Upper lobe of left lung (tissue), 6 donors: ENCODE results near the gene TUBB. TPM values are rescaled to one million over a fixed set of nuclear protein-coding genes. Genes with fewer than 3 reads are reported as not detected.
"Not testable (repeated sequence)": the region's sequence is repeated elsewhere in the genome, so short reads cannot be mapped to it uniquely, and the experiment has no call there.

Experiments used
- ATAC-seq, 2 donors: fragments of 200-7000 bp; cut with Tn5 transposase; one replicate each; pipeline ENCODE4 v1.9.1; 2022; ENCODE audit warnings: mild to moderate bottlenecking in 2 of 2, moderate library complexity in 2 of 2; ENCODE audit not compliant: low FRiP score in 2 of 2
- DNase-seq, 2 donors: peaks; one replicate each; pipeline ENCODE4 v3.0.0-alpha.2; 2019 to 2020
- H3K27ac ChIP-seq, 4 donors: fragments of 200-600 bp; sonication (generic); one replicate each; pipeline ENCODE4 v1.5.1; 2016 to 2019
- H3K27me3 ChIP-seq, 4 donors: fragments of 200-600 bp; sonication (generic); one replicate each; pipeline ENCODE4 v1.5.1; 2017 to 2019
- H3K36me3 ChIP-seq, 4 donors: fragments of 200-600 bp; sonication (generic); one replicate each; pipeline ENCODE4 v1.5.1; 2016 to 2019
- H3K4me1 ChIP-seq, 4 donors: fragments of 200-600 bp; sonication (generic); one replicate each; pipeline ENCODE4 v1.5.1; 2018 to 2019
- H3K4me3 ChIP-seq, 4 donors: fragments of 200-600 bp; sonication (generic); one replicate each; pipeline ENCODE4 v1.5.1; 2017 to 2019; ENCODE audit warnings: mild to moderate bottlenecking in 2 of 4, moderate library complexity in 1 of 4
- H3K9me3 ChIP-seq, 4 donors: fragments of 200-600 bp; sonication (generic); one replicate each; pipeline ENCODE4 v1.5.1; 2018 to 2019
- EP300 ChIP-seq, 4 donors: sonication (generic); formaldehyde crosslinking; IDR thresholded peaks; one replicate each; pipeline ENCODE4 v1.5.1; 2017; ENCODE audit warnings: antibody characterized with exemption in 4 of 4, control low read depth in 2 of 4
- POLR2A ChIP-seq, 4 donors: fragments of 450-650 bp; IDR thresholded peaks; one replicate each; pipeline ENCODE4 v1.5.1; 2016 to 2017; ENCODE audit warnings: antibody characterized with exemption in 4 of 4, mild to moderate bottlenecking in 2 of 4
- POLR2AphosphoS5 ChIP-seq, 2 donors: sonication (generic); formaldehyde crosslinking; IDR thresholded peaks; one replicate each; pipeline ENCODE4 v1.5.1; 2017; ENCODE audit warnings: antibody characterized with exemption in 2 of 2
- WGBS, 2 donors: methylation state at CpG; one replicate each; pipeline ENCODE4 v1.1.5; 2017 to 2018; 5-methylcytosine and 5-hydroxymethylcytosine counted together
- total RNA-seq, 6 donors: library from RNA; depleted of rRNA in 4 of 6; stranded (reverse); fragments of >200 nt in 4 of 6; gene quantifications; one replicate each; pipeline versions ENCODE4 v1.1.0 to v1.2.1, GENCODE V29; 2016 to 2021
- TF ChIP-seq, protein P1 (sequence below), 6 experiments: fragments of 450-650 bp in 4 of 6; fragments of 200-600 bp in 2 of 6; sonication (generic) in 2 of 6; IDR thresholded peaks; one replicate each; pipeline ENCODE4 v1.5.1; 2016 to 2019; ENCODE audit warnings: antibody characterized with exemption in 6 of 6
- donor health status: DM: no; HTN: no; CAD: no; lungs with moderate emphysema.
- donor health status: DM: no; HTN: yes; CAD: no; lungs with severe emphysema.

TUBB gene
- total RNA-seq, 6 donors from 2014 or later, result 71.2 to 347 (median 149) TPM

DNA sequence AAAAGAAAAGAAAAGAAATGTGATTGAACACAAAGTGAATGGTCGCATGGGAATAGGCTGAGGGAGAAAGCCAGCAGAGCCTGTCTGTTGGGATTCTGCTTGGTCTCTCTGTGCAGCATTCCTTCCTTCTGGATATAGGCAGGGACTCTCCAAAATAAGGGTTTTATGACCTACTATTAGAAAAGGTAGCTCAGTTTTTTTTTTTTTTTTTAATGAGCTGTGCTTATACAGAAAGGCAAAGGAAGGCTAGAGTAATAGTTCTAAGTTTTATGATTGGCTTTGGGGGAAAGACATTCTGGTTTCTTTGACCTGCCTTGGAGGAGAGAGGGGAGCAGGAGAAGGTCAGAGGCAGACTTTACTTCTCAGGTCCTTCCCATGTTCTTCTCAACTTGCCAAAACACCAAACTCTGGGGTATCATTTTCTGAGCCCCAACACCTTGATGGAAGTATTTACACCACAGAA lies 43.0 kb downstream of the TUBB start:
- Histone ChIP-seq H3K27ac (no peak overlapping the region), H3K4me3 (no peak overlapping the region), H3K27me3 (no peaks in the 10 kb centered on the region), H3K36me3 (no peaks in the 10 kb centered on the region), H3K4me1 (peaks cover 4 to 25% (median 8%) of the 10 kb centered on the region in 4 donors), H3K9me3 (no peaks in the 10 kb centered on the region)
- ATAC-seq (no peak), DNase-seq (no peak)
- TF ChIP-seq POLR2A (IDR thresholded peaks at IDR 0.05) (no peak), POLR2AphosphoS5 (IDR thresholded peaks at IDR 0.05) (no peak), EP300 (IDR thresholded peaks at IDR 0.05) (no peak)
- TF ChIP-seq, protein P1, sequence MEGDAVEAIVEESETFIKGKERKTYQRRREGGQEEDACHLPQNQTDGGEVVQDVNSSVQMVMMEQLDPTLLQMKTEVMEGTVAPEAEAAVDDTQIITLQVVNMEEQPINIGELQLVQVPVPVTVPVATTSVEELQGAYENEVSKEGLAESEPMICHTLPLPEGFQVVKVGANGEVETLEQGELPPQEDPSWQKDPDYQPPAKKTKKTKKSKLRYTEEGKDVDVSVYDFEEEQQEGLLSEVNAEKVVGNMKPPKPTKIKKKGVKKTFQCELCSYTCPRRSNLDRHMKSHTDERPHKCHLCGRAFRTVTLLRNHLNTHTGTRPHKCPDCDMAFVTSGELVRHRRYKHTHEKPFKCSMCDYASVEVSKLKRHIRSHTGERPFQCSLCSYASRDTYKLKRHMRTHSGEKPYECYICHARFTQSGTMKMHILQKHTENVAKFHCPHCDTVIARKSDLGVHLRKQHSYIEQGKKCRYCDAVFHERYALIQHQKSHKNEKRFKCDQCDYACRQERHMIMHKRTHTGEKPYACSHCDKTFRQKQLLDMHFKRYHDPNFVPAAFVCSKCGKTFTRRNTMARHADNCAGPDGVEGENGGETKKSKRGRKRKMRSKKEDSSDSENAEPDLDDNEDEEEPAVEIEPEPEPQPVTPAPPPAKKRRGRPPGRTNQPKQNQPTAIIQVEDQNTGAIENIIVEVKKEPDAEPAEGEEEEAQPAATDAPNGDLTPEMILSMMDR (IDR thresholded peaks at IDR 0.05), result no peak
- 86 to 93% methylated on average over 1 of the region's 1 CpG for WGBS, 2 donors

DNA sequence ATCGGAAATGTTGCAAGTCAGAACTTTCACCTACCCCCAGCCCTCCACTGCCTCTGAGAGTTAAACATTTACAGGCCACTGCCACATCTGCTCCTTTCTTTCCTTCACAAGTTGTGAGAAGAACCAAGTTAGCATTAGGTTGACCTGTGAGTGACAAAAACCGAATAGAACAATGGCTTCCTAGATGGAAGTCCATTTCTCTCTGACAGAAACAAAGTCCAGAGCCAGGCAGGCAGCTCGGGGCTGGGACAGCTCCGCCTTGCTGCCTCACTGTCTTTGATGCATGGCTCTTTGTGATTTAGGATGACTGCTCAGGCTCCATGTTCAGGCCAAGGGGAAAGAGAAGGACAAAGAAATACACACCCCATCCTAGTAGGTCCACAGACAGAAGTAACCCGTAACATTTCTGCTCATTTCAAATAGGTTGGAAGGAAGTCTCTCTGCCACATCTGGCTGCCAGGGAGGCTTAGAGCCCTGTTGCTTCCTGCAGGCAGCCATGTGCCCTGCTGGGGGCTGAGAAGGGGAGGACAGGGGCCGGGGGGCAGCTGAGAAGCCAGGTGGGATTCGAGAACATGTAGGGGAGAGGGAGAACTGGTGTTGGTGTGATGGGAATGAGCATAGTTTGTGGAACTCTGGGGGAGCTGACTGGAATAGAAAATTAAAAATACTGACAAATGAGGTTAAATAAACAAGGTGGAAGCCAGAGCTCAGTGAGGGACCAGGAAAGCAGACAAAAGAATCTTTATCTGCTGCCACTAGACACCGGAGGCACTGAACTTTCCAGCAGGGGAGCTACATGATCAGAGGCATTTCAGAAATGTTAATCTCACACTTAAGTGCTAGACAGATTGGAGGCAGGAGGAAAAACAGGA lies 43.7 kb downstream of the TUBB start:
- H3K4me1 ChIP-seq, result peaks cover 8 to 29% (median 15%) of the 10 kb centered on the region in 4 donors
- no peak overlapping the region for H3K27ac ChIP-seq
- ATAC-seq, result no peak
- H3K9me3 ChIP-seq, result no peaks in the 10 kb centered on the region
- H3K27me3 ChIP-seq, result no peaks in the 10 kb centered on the region
- no peak for DNase-seq
- no peaks in the 10 kb centered on the region for H3K36me3 ChIP-seq
- WGBS, 2 donors, result 39 to 47% methylated on average over 8 of the region's 8 CpGs
- TF ChIP-seq, protein P1 (IDR thresholded peaks at IDR 0.05), result peak in 1 of 6 experiments; percentile 12
- no peak for TF ChIP-seq POLR2AphosphoS5 (IDR thresholded peaks at IDR 0.05)
- TF ChIP-seq POLR2A (IDR thresholded peaks at IDR 0.05), result no peak
- no peak for TF ChIP-seq EP300 (IDR thresholded peaks at IDR 0.05)
- no peak overlapping the region for H3K4me3 ChIP-seq

DNA sequence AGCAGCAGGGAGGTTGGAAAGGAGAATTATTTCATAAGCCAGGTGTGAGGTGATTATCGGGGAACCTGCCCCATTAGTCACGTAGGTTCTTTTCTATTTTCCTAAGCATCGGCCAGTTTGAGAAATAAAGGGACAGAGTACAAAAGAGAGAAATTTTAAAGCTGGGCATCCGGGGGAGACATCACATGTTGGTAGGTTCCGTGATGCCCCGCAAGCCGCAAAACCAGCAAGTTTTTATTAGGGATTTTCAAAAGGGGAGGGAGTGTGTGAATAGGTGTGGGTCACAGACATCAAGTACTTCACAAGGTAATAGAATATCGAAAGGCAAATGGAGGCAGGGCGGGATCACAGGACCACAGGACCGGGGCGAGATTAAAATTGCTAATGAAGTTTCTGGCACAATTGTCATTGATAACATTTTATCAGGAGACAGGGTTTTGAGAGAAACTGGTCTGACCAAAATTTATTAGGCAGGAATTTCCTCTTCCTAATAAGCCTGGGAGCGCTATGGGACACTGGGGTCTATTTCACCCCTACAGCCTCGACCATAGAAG lies 44.4 kb downstream of the TUBB start:
- 72 to 73% methylated on average over 13 of the region's 13 CpGs for WGBS, 2 donors
- not testable (repeated sequence) for ATAC-seq, DNase-seq, H3K27me3 ChIP-seq, H3K27ac ChIP-seq, H3K36me3 ChIP-seq, H3K4me3 ChIP-seq, H3K9me3 ChIP-seq
- H3K4me1 ChIP-seq, result peaks cover 15 to 33% (median 22%) of the 10 kb centered on the region in 4 donors

DNA sequence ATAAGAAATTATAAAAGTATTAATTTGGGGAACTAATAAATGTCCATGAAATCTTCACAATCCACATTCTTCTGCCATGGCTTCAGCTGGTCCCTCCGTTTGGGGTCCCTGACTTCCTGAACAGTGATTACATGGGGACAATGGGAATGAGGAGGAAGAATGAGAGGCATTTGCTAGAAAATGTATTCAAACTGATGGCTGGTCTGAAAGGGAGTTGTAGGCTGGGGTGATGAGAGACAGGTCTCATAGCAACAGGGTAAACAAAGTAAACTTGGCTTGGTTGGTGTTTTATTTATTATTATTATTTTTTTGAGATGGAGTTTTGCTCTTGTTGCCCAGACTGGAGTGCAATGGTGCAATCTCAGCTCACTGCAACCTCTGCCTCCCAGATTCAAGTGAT lies 45.3 kb downstream of the TUBB start:
- H3K27me3 ChIP-seq, DNase-seq, ATAC-seq, H3K27ac ChIP-seq, H3K36me3 ChIP-seq, H3K9me3 ChIP-seq, H3K4me3 ChIP-seq: not testable (repeated sequence)
- H3K4me1 ChIP-seq, result peaks cover 18 to 32% (median 27%) of the 10 kb centered on the region in 4 donors
- 77 to 83% methylated on average over 1 of the region's 1 CpG for WGBS, 2 donors

DNA sequence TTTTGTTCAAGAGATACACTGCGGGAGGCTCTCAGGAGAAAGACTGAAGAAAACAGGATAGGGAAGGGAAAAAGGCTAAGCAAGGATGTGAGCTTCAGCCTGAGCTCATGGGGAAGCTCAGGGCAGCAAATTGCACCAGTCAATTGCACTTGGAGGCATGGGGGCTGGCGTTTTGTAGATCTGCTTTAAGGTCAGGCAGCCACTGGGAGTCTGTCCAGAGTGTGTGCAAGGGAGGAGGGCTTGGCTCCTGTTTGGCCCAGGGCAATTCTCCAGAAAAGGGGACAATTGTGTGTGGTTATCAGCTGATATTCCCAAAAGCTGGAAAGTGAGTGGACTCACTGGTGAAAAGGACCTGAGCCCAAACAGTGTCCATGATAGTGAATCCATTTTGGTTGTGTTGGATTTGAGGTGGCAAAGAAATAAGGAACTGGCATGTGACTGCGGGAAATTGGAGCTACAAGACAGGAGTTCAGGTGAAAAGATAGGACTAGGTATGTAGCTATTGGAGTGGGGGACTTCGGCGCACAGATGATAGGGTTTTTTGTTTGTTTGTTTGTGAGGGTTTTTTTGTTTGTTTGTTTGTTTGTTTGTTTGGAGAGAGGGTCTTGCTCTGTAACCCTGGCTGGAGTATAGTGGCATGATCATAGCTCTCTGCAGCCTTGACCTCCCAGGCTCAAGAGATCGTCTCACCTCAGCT lies 46.5 kb downstream of the TUBB start:
- TF ChIP-seq, protein P1 (IDR thresholded peaks at IDR 0.05), result no peak
- TF ChIP-seq POLR2A (IDR thresholded peaks at IDR 0.05), result no peak
- H3K9me3 ChIP-seq, result no peaks in the 10 kb centered on the region
- H3K4me3 ChIP-seq, result no peak overlapping the region
- ATAC-seq (no peak), DNase-seq (no peak)
- no peaks in the 10 kb centered on the region for H3K36me3 ChIP-seq
- no peak overlapping the region for H3K27ac ChIP-seq
- WGBS, 2 donors, result 89 to 90% methylated on average over 6 of the region's 6 CpGs
- peaks cover 18 to 27% (median 25%) of the 10 kb centered on the region in 4 donors for H3K4me1 ChIP-seq
- H3K27me3 ChIP-seq, result no peaks in the 10 kb centered on the region
